GM12873 (cell line): ENCODE measurements around the gene SH2D3C.

ENCODE experiments used
- CTCF ChIP-seq: IDR thresholded peaks from 2 replicates; pipeline ENCODE4 v1.5.1; 2012; ENCODE audit warnings: low read depth, mild to moderate bottlenecking, moderate library complexity, low read length, control low read depth; ENCODE audit not compliant: insufficient read depth; ENCODE audit errors: missing control alignments

The SH2D3C gene

GRCh38 chr9:127785933-127786772, 7.7 kb upstream of the SH2D3C start, which contains the start of gene CDK9:
CDK9 (plus strand) TSS chr9:127786034; CDS start chr9:127786149, 115 bp downstream.
- TF ChIP-seq CTCF: no peak

GRCh38 chr9:127785023-127785932, 6.8 kb upstream of the SH2D3C start:
- peak; percentile 81 for TF ChIP-seq CTCF

GRCh38 chr9:127783111-127784008, 4.9 kb upstream of the SH2D3C start:
- no peak for TF ChIP-seq CTCF

- TF ChIP-seq CTCF: no peak
Measured at GRCh38 chr9:127781806-127782205, 3.3 kb upstream of the SH2D3C start.

- TF ChIP-seq CTCF: no peak
Measured at GRCh38 chr9:127780126-127780885, 1.8 kb upstream of the SH2D3C start.

GRCh38 chr9:127779136-127779981, 893 bp upstream of the SH2D3C start:
- TF ChIP-seq CTCF: no peak
